Activated T-cell treated with anti-CD3 and anti-CD28 coated beads, Interleukin-2, amount 50 U/mL, for 24 hours (primary cell): ENCODE data around the gene APOL1.
A peak's percentile ranks its signal among the peaks of the same experiment; 100 is the strongest.

Experiments
- DNase-seq: peaks from one replicate; pipeline ENCODE4 v3.0.0-alpha.2; 2020
- H3K27ac Mint-ChIP-seq: 2 replicates; pipeline ENCODE4 v1.8.0; 2020; ENCODE audit warnings: mild to moderate bottlenecking, mixed read lengths
- H3K27me3 Mint-ChIP-seq: 2 replicates; pipeline ENCODE4 v1.8.0; 2020; ENCODE audit warnings: mixed read lengths
- H3K36me3 Mint-ChIP-seq: 2 replicates; pipeline ENCODE4 v1.8.0; 2020; ENCODE audit warnings: low read depth, mixed read lengths
- H3K4me1 Mint-ChIP-seq: 2 replicates; pipeline ENCODE4 v1.8.0; 2020; ENCODE audit warnings: low read depth, mixed read lengths
- H3K4me3 Mint-ChIP-seq: 2 replicates; pipeline ENCODE4 v1.8.0; 2020; ENCODE audit warnings: mild to moderate bottlenecking, moderate library complexity, mixed read lengths
- H3K9me3 Mint-ChIP-seq: 2 replicates; pipeline ENCODE4 v1.8.0; 2020; ENCODE audit warnings: mixed read lengths

APOL1 gene

GRCh38 chr22:36293606-36294292 is 40.8 kb downstream of the APOL1 start:
- no peaks in the 10 kb centered on the region for H3K27me3 Mint-ChIP-seq
- H3K9me3 Mint-ChIP-seq, result no peaks in the 10 kb centered on the region
- H3K4me3 Mint-ChIP-seq, result no peak overlapping the region
- H3K36me3 Mint-ChIP-seq, result peaks cover 96% of the 10 kb centered on the region
- H3K27ac Mint-ChIP-seq, result peak overlapping the region; percentile 75
- DNase-seq, result no peak
- H3K4me1 Mint-ChIP-seq, result peaks cover 41% of the 10 kb centered on the region

- H3K4me1 Mint-ChIP-seq, result peaks cover 37% of the 10 kb centered on the region
- H3K27ac Mint-ChIP-seq, result peak overlapping the region; percentile 75
Measured at GRCh38 chr22:36294293-36294620, 41.3 kb downstream of the APOL1 start.

GRCh38 chr22:36294801-36295200 is 41.9 kb downstream of the APOL1 start:
- Mint-ChIP-seq H3K36me3 (peaks cover 96% of the 10 kb centered on the region), H3K27ac (peak overlapping the region; percentile 75), H3K9me3 (no peaks in the 10 kb centered on the region), H3K4me3 (no peak overlapping the region), H3K27me3 (no peaks in the 10 kb centered on the region), H3K4me1 (peaks cover 33% of the 10 kb centered on the region)
- DNase-seq, result no peak

More at GRCh38 chr22:36294293-36294620, 41.3 kb downstream of the APOL1 start:
- Mint-ChIP-seq H3K4me3 (no peak overlapping the region), H3K36me3 (peaks cover 96% of the 10 kb centered on the region), H3K9me3 (no peaks in the 10 kb centered on the region), H3K27me3 (no peaks in the 10 kb centered on the region)
- DNase-seq, result no peak

- Mint-ChIP-seq H3K4me3 (no peak overlapping the region), H3K4me1 (peaks cover 30% of the 10 kb centered on the region), H3K9me3 (no peaks in the 10 kb centered on the region), H3K27me3 (no peaks in the 10 kb centered on the region), H3K27ac (peak overlapping the region; percentile 75), H3K36me3 (peaks cover 97% of the 10 kb centered on the region)
- DNase-seq, result no peak
Measured at GRCh38 chr22:36295247-36295646, 42.3 kb downstream of the APOL1 start.

GRCh38 chr22:36296690-36297089 is 43.8 kb downstream of the APOL1 start:
- H3K4me3 Mint-ChIP-seq, result no peak overlapping the region
- no peaks in the 10 kb centered on the region for H3K27me3 Mint-ChIP-seq
- peaks cover 100% of the 10 kb centered on the region for H3K36me3 Mint-ChIP-seq
- H3K27ac Mint-ChIP-seq, result peak overlapping the region; percentile 74
- H3K4me1 Mint-ChIP-seq, result peaks cover 28% of the 10 kb centered on the region
- H3K9me3 Mint-ChIP-seq, result no peaks in the 10 kb centered on the region
- no peak for DNase-seq

- Mint-ChIP-seq H3K4me3 (no peak overlapping the region), H3K36me3 (peaks cover 100% of the 10 kb centered on the region), H3K9me3 (no peaks in the 10 kb centered on the region), H3K27ac (peak overlapping the region; percentile 74), H3K4me1 (peaks cover 22% of the 10 kb centered on the region), H3K27me3 (no peaks in the 10 kb centered on the region)
- DNase-seq, result no peak
Measured at GRCh38 chr22:36297568-36297967, 44.6 kb downstream of the APOL1 start.

- Mint-ChIP-seq H3K4me1 (peaks cover 18% of the 10 kb centered on the region), H3K4me3 (no peak overlapping the region), H3K9me3 (no peaks in the 10 kb centered on the region), H3K27me3 (no peaks in the 10 kb centered on the region), H3K36me3 (peaks cover 100% of the 10 kb centered on the region), H3K27ac (peak overlapping the region; percentile 74)
- DNase-seq, result no peak
Measured at GRCh38 chr22:36298118-36298517, 45.2 kb downstream of the APOL1 start.

GRCh38 chr22:36298601-36299000 is 45.7 kb downstream of the APOL1 start:
- peak overlapping the region; percentile 88 for H3K27ac Mint-ChIP-seq
- H3K9me3 Mint-ChIP-seq, result no peaks in the 10 kb centered on the region

GRCh38 chr22:36299295-36299694 is 46.4 kb downstream of the APOL1 start:
- Mint-ChIP-seq H3K27ac (peak overlapping the region; percentile 88), H3K4me3 (no peak overlapping the region), H3K36me3 (peaks cover 100% of the 10 kb centered on the region), H3K27me3 (no peaks in the 10 kb centered on the region), H3K4me1 (peaks cover 14% of the 10 kb centered on the region), H3K9me3 (no peaks in the 10 kb centered on the region)
- no peak for DNase-seq

More at GRCh38 chr22:36298601-36299000, 45.7 kb downstream of the APOL1 start:
- no peak for DNase-seq
- H3K4me1 Mint-ChIP-seq, result peaks cover 15% of the 10 kb centered on the region
- H3K4me3 Mint-ChIP-seq, result no peak overlapping the region
- no peaks in the 10 kb centered on the region for H3K27me3 Mint-ChIP-seq
- peaks cover 100% of the 10 kb centered on the region for H3K36me3 Mint-ChIP-seq

GRCh38 chr22:36299911-36300310 is 47.0 kb downstream of the APOL1 start:
- H3K27ac Mint-ChIP-seq, result peak overlapping the region; percentile 88
- H3K9me3 Mint-ChIP-seq, result no peaks in the 10 kb centered on the region

GRCh38 chr22:36300396-36301212 is 47.7 kb downstream of the APOL1 start:
- Mint-ChIP-seq H3K4me1 (peaks cover 11% of the 10 kb centered on the region), H3K4me3 (no peak overlapping the region), H3K9me3 (no peaks in the 10 kb centered on the region), H3K27me3 (no peaks in the 10 kb centered on the region), H3K27ac (peak overlapping the region; percentile 88), H3K36me3 (peaks cover 100% of the 10 kb centered on the region)
- DNase-seq, result no peak

More at GRCh38 chr22:36299911-36300310, 47.0 kb downstream of the APOL1 start:
- Mint-ChIP-seq H3K27me3 (no peaks in the 10 kb centered on the region), H3K4me1 (peaks cover 11% of the 10 kb centered on the region), H3K4me3 (no peak overlapping the region), H3K36me3 (peaks cover 100% of the 10 kb centered on the region)
- DNase-seq, result no peak

GRCh38 chr22:36301384-36301828 is 48.5 kb downstream of the APOL1 start:
- Mint-ChIP-seq H3K9me3 (no peaks in the 10 kb centered on the region), H3K27me3 (no peaks in the 10 kb centered on the region), H3K36me3 (peaks cover 100% of the 10 kb centered on the region), H3K27ac (peak overlapping the region; percentile 88), H3K4me1 (peaks cover 11% of the 10 kb centered on the region), H3K4me3 (no peak overlapping the region)
- peak; percentile 87 for DNase-seq

GRCh38 chr22:36301851-36302250 is 48.9 kb downstream of the APOL1 start:
- Mint-ChIP-seq H3K27me3 (no peaks in the 10 kb centered on the region), H3K36me3 (peaks cover 100% of the 10 kb centered on the region), H3K4me3 (no peak overlapping the region), H3K27ac (peak overlapping the region; percentile 88), H3K4me1 (peaks cover 11% of the 10 kb centered on the region), H3K9me3 (no peaks in the 10 kb centered on the region)
- DNase-seq, result no peak

GRCh38 chr22:36302439-36303114 is 49.6 kb downstream of the APOL1 start:
- Mint-ChIP-seq H3K27me3 (no peaks in the 10 kb centered on the region), H3K9me3 (no peaks in the 10 kb centered on the region), H3K4me1 (peaks cover 11% of the 10 kb centered on the region), H3K36me3 (peaks cover 100% of the 10 kb centered on the region), H3K27ac (peak overlapping the region; percentile 88), H3K4me3 (no peak overlapping the region)
- no peak for DNase-seq
